ENCODE data around the gene SDCCAG8.

Gene SDCCAG8

GRCh38 chr1:243440406-243440805, 184.6 kb downstream of the SDCCAG8 start:
- H3K9me3 ChIP-seq (ENCODE audit: control insufficient read depth, low read length): no peaks in the 10 kb centered on the region
- no peak overlapping the region for H3K4me2 ChIP-seq (ENCODE audit: low read length)
- H3K4me1 ChIP-seq: peaks cover 3% of the 10 kb centered on the region
- H3K27me3 ChIP-seq (ENCODE audit: control insufficient read depth, insufficient read depth, low read length): no peaks in the 10 kb centered on the region
- no peak overlapping the region for H3K4me3 ChIP-seq (ENCODE audit: low read depth, low read length)
- H2AFZ ChIP-seq: no peak overlapping the region
- H3K79me2 ChIP-seq: no peaks in the 10 kb centered on the region
- no peak overlapping the region for H3K9ac ChIP-seq
- no peak for TF ChIP-seq CTCF (IDR thresholded peaks at IDR 0.05)
- no peaks in the 10 kb centered on the region for H3K36me3 ChIP-seq (ENCODE audit: control insufficient read depth, insufficient read depth, low read length)
- no peak overlapping the region for H3K27ac ChIP-seq

- Histone ChIP-seq H3K9ac (no peak overlapping the region), H3K4me1 (peaks cover 3% of the 10 kb centered on the region), H2AFZ (no peak overlapping the region), H3K27ac (no peak overlapping the region), H3K4me3 (ENCODE audit: low read depth, low read length) (no peak overlapping the region), H3K79me2 (no peaks in the 10 kb centered on the region), H3K36me3 (ENCODE audit: control insufficient read depth, insufficient read depth, low read length) (no peaks in the 10 kb centered on the region), H3K4me2 (ENCODE audit: low read length) (no peak overlapping the region), H3K9me3 (ENCODE audit: control insufficient read depth, low read length) (no peaks in the 10 kb centered on the region), H3K27me3 (ENCODE audit: control insufficient read depth, insufficient read depth, low read length) (no peaks in the 10 kb centered on the region)
- TF ChIP-seq CTCF (IDR thresholded peaks at IDR 0.05): no peak
Measured at GRCh38 chr1:243441601-243442000, 185.8 kb downstream of the SDCCAG8 start.

GRCh38 chr1:243443557-243443956, 187.7 kb downstream of the SDCCAG8 start:
- no peak overlapping the region for H3K9ac ChIP-seq
- no peak overlapping the region for H3K4me2 ChIP-seq (ENCODE audit: low read length)
- peaks cover 1% of the 10 kb centered on the region for H3K4me1 ChIP-seq
- H2AFZ ChIP-seq: no peak overlapping the region
- H3K27me3 ChIP-seq (ENCODE audit: control insufficient read depth, insufficient read depth, low read length): no peaks in the 10 kb centered on the region
- H3K4me3 ChIP-seq (ENCODE audit: low read depth, low read length): no peak overlapping the region
- no peaks in the 10 kb centered on the region for H3K36me3 ChIP-seq (ENCODE audit: control insufficient read depth, insufficient read depth, low read length)
- H3K79me2 ChIP-seq: no peaks in the 10 kb centered on the region
- no peak overlapping the region for H3K27ac ChIP-seq
- TF ChIP-seq CTCF (IDR thresholded peaks at IDR 0.05): no peak
- no peaks in the 10 kb centered on the region for H3K9me3 ChIP-seq (ENCODE audit: control insufficient read depth, low read length)

GRCh38 chr1:243447347-243447746, 191.5 kb downstream of the SDCCAG8 start:
- Histone ChIP-seq H3K4me3 (ENCODE audit: low read depth, low read length) (no peak overlapping the region), H3K27ac (no peak overlapping the region), H3K9me3 (ENCODE audit: control insufficient read depth, low read length) (no peaks in the 10 kb centered on the region), H3K4me2 (ENCODE audit: low read length) (no peak overlapping the region), H3K27me3 (ENCODE audit: control insufficient read depth, insufficient read depth, low read length) (no peaks in the 10 kb centered on the region), H3K9ac (no peak overlapping the region), H2AFZ (no peak overlapping the region), H3K4me1 (no peaks in the 10 kb centered on the region), H3K79me2 (no peaks in the 10 kb centered on the region), H3K36me3 (ENCODE audit: control insufficient read depth, insufficient read depth, low read length) (no peaks in the 10 kb centered on the region)
- no peak for TF ChIP-seq CTCF (IDR thresholded peaks at IDR 0.05)

GRCh38 chr1:243447844-243448243, 192.0 kb downstream of the SDCCAG8 start:
- no peak overlapping the region for H3K4me3 ChIP-seq (ENCODE audit: low read depth, low read length)
- no peak overlapping the region for H3K9ac ChIP-seq

More at GRCh38 chr1:243447844-243448243, 192.0 kb downstream of the SDCCAG8 start:
- Histone ChIP-seq H3K4me2 (ENCODE audit: low read length) (no peak overlapping the region), H3K79me2 (no peaks in the 10 kb centered on the region), H3K27me3 (ENCODE audit: control insufficient read depth, insufficient read depth, low read length) (no peaks in the 10 kb centered on the region), H3K4me1 (no peaks in the 10 kb centered on the region), H3K36me3 (ENCODE audit: control insufficient read depth, insufficient read depth, low read length) (no peaks in the 10 kb centered on the region), H3K27ac (no peak overlapping the region), H3K9me3 (ENCODE audit: control insufficient read depth, low read length) (no peaks in the 10 kb centered on the region), H2AFZ (no peak overlapping the region)
- TF ChIP-seq CTCF (IDR thresholded peaks at IDR 0.05): no peak
